ENCODE data around the gene SPOP. TPM values are rescaled to one million over a fixed set of nuclear protein-coding genes. Genes with fewer than 3 reads are reported as not detected.

SPOP gene
- total and polyA plus RNA-seq, 2 experiments from 2014 or later = 13.9 to 18.6 TPM

DNA sequence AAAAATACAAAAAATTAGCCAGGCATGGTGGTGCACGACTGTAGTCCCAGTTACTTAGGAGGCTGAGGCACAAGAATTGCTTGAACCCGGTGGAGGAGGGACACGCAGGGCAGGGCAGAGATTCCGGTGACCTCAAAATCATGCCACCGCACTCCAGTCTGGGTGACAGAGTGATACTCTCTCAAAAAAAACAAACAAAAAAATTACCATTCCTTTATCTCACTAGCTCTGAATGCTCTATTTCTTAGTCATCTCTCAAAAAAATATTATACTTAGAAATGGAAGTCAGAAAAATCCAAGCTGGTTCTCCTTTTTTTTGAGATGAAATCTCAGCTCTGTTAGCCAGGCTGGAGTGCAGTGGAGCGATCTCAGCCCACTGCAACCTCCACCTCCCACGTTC, 40.8 kb downstream of the SPOP start:
- TF ChIP-seq EZH2 (IDR thresholded peaks at IDR 0.05; ENCODE audit: low read depth, unreplicated experiment) (no peak), POLR2AphosphoS5 (IDR thresholded peaks at IDR 0.05; ENCODE audit: low read depth) (no peak)
- Histone ChIP-seq H3K4me1 (ENCODE audit: insufficient read depth) (peaks cover 16% of the 10 kb centered on the region; the same call in 1 of the 2 replicates), H3K27ac (ENCODE audit: low read depth) (no peak overlapping the region), H3F3A (replicated peaks; ENCODE audit: low read depth) (no peaks in the 10 kb centered on the region), H3K9me2 (ENCODE audit: insufficient read depth) (no peaks in the 10 kb centered on the region), H3K36me3 (ENCODE audit: insufficient read depth) (no peaks in the 10 kb centered on the region), H4K20me1 (replicated peaks; ENCODE audit: insufficient read depth) (no peaks in the 10 kb centered on the region; the same call in 1 of the 2 replicates), H3K79me2 (replicated peaks; ENCODE audit: insufficient read depth) (peaks cover 43% of the 10 kb centered on the region), H3K4me2 (no peak overlapping the region), H3K4me3 (no peak overlapping the region), H3K27me3 (ENCODE audit: insufficient read depth) (no peaks in the 10 kb centered on the region), H2AFZ (no peak overlapping the region)
- no peak overlapping the region for H3K27ac Mint-ChIP-seq
- no peaks in the 10 kb centered on the region; the same call in 2 of the 3 replicates for H3K9me3 Mint-ChIP-seq
- H3K36me3 Mint-ChIP-seq (ENCODE audit: low read depth) = peaks cover 19% of the 10 kb centered on the region; the same call in 2 of the 3 replicates
- peaks cover 27% of the 10 kb centered on the region for H3K4me1 Mint-ChIP-seq
- H3K27me3 Mint-ChIP-seq (ENCODE audit: insufficient read depth, low read depth, poor library complexity) = peaks cover 4% of the 10 kb centered on the region
- H3K4me3 Mint-ChIP-seq = no peak overlapping the region
- DNase-seq (ENCODE audit: low spot score) (no peak), ATAC-seq (no peak)

GRCh38 chr17:49635121-49635520, 42.8 kb downstream of the SPOP start:
- Mint-ChIP-seq H3K36me3 (ENCODE audit: low read depth) (peaks cover 15% of the 10 kb centered on the region; the same call in 2 of the 3 replicates), H3K27me3 (ENCODE audit: insufficient read depth, low read depth, poor library complexity) (peaks cover 4% of the 10 kb centered on the region), H3K4me3 (no peak overlapping the region), H3K4me1 (peaks cover 27% of the 10 kb centered on the region), H3K9me3 (no peaks in the 10 kb centered on the region; the same call in 2 of the 3 replicates), H3K27ac (peak overlapping the region; percentile 51)
- Histone ChIP-seq H3K9me2 (ENCODE audit: insufficient read depth) (no peaks in the 10 kb centered on the region), H3K4me1 (ENCODE audit: insufficient read depth) (peaks cover 10% of the 10 kb centered on the region; the same call in 1 of the 2 replicates), H4K20me1 (replicated peaks; ENCODE audit: insufficient read depth) (no peaks in the 10 kb centered on the region), H3K79me2 (replicated peaks; ENCODE audit: insufficient read depth) (peaks cover 32% of the 10 kb centered on the region; the same call in 1 of the 2 replicates), H3K27ac (ENCODE audit: low read depth) (no peak overlapping the region), H3K36me3 (ENCODE audit: insufficient read depth) (no peaks in the 10 kb centered on the region), H3K4me3 (no peak overlapping the region), H3F3A (replicated peaks; ENCODE audit: low read depth) (no peaks in the 10 kb centered on the region), H2AFZ (no peak overlapping the region), H3K27me3 (ENCODE audit: insufficient read depth) (no peaks in the 10 kb centered on the region), H3K4me2 (no peak overlapping the region)
- no peak for DNase-seq (ENCODE audit: low spot score)
- ATAC-seq = no peak
- TF ChIP-seq, protein P1, sequence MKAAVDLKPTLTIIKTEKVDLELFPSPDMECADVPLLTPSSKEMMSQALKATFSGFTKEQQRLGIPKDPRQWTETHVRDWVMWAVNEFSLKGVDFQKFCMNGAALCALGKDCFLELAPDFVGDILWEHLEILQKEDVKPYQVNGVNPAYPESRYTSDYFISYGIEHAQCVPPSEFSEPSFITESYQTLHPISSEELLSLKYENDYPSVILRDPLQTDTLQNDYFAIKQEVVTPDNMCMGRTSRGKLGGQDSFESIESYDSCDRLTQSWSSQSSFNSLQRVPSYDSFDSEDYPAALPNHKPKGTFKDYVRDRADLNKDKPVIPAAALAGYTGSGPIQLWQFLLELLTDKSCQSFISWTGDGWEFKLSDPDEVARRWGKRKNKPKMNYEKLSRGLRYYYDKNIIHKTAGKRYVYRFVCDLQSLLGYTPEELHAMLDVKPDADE (IDR thresholded peaks at IDR 0.05) = no peak
- TF ChIP-seq NANOG (IDR thresholded peaks at IDR 0.05; ENCODE audit: borderline replicate concordance) (no peak), ZNF462 (CRISPR knock-in tag; IDR thresholded peaks at IDR 0.05) (no peak), EZH2phosphoT487 (IDR thresholded peaks at IDR 0.05; ENCODE audit: unreplicated experiment) (no peak), POLR2AphosphoS5 (IDR thresholded peaks at IDR 0.05; ENCODE audit: low read depth) (no peak), CTCF (conservative IDR thresholded peaks at IDR 0.05; ENCODE audit: low read depth in 2 of 2) (no peak), ZNF331 (CRISPR knock-in tag; IDR thresholded peaks at IDR 0.05; ENCODE audit: low read depth) (no peak), JUNB (IDR thresholded peaks at IDR 0.05; ENCODE audit: unreplicated experiment) (no peak), EZH2 (IDR thresholded peaks at IDR 0.05; ENCODE audit: low read depth, unreplicated experiment) (no peak), ZNF114 (CRISPR knock-in tag; IDR thresholded peaks at IDR 0.05) (no peak)

Data from GM23338 (cell line).